ENCODE results near the gene HUNK. TPM values are rescaled to one million over a fixed set of nuclear protein-coding genes. Genes with fewer than 3 reads are reported as not detected.

HUNK gene
- total RNA-seq, 1 donor = under 0.01 TPM

DNA sequence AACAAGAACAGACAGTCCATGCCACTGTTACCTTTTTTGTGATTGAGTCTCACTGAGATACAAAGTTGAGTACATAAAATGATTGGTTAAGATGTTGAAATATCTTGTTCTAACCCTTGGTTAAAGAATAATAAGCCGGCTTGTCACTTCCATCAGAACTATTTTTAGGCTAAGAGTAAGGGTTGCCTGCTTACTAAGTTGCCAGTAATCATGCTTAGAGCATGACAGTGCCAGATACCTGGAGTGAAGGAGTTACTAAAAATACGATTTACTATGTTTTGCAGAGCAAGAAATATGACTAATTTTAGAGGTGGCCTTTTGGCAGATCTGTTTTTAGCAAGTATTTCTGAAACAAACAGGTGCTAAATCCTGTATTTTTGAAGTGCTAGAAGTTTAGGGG lies 6.0 kb downstream of the HUNK start:
- Histone ChIP-seq H3K4me2 (ENCODE audit: insufficient read depth, low read length) (no peak overlapping the region), H3K36me3 (ENCODE audit: insufficient read depth, low read length) (no peaks in the 10 kb centered on the region), H3K79me2 (ENCODE audit: insufficient read depth, low read length) (no peaks in the 10 kb centered on the region), H3K9me3 (ENCODE audit: low read depth, low read length) (no peaks in the 10 kb centered on the region), H3K4me1 (ENCODE audit: insufficient read depth, low read length) (no peaks in the 10 kb centered on the region), H3K27ac (ENCODE audit: low read depth, low read length) (no peak overlapping the region), H4K20me1 (ENCODE audit: insufficient read depth, low read length) (no peaks in the 10 kb centered on the region), H2AFZ (ENCODE audit: low read length) (no peak overlapping the region), H3K27me3 (ENCODE audit: insufficient read depth, low read length) (peaks cover 17% of the 10 kb centered on the region), H3K4me3 (ENCODE audit: insufficient read depth, low read length) (no peak overlapping the region)
- no peak for DNase-seq (ENCODE audit: insufficient read length, low spot score, missing footprints)
- TF ChIP-seq, protein P1, sequence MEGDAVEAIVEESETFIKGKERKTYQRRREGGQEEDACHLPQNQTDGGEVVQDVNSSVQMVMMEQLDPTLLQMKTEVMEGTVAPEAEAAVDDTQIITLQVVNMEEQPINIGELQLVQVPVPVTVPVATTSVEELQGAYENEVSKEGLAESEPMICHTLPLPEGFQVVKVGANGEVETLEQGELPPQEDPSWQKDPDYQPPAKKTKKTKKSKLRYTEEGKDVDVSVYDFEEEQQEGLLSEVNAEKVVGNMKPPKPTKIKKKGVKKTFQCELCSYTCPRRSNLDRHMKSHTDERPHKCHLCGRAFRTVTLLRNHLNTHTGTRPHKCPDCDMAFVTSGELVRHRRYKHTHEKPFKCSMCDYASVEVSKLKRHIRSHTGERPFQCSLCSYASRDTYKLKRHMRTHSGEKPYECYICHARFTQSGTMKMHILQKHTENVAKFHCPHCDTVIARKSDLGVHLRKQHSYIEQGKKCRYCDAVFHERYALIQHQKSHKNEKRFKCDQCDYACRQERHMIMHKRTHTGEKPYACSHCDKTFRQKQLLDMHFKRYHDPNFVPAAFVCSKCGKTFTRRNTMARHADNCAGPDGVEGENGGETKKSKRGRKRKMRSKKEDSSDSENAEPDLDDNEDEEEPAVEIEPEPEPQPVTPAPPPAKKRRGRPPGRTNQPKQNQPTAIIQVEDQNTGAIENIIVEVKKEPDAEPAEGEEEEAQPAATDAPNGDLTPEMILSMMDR (IDR thresholded peaks at IDR 0.05; ENCODE audit: extremely low read depth, low read depth, low read length) = no peak

DNA sequence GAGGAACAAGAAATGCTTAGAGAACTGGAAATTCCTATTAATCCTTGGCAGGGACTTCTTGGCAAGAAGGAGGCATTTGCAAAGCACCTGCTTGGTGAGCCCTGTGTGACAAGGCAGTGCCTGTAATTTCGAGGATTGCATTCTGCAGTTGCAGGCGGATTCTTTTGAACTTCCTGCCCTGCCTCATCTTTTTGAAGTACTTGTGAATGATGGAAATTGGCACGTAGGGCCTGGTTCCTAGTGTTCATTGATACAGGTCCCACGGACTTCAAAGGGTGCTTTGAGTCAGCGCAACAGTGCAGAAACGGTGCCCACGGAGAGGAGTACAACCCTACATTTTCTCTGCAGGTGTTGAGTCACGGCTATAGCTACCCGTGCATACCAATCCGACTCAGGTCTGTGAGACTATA lies 6.4 kb downstream of the HUNK start:
- Histone ChIP-seq H3K27me3 (ENCODE audit: insufficient read depth, low read length) (peaks cover 16% of the 10 kb centered on the region), H2AFZ (ENCODE audit: low read length) (no peak overlapping the region), H3K79me2 (ENCODE audit: insufficient read depth, low read length) (no peaks in the 10 kb centered on the region), H3K36me3 (ENCODE audit: insufficient read depth, low read length) (no peaks in the 10 kb centered on the region), H3K4me3 (ENCODE audit: insufficient read depth, low read length) (no peak overlapping the region), H3K27ac (ENCODE audit: low read depth, low read length) (no peak overlapping the region), H3K4me1 (ENCODE audit: insufficient read depth, low read length) (no peaks in the 10 kb centered on the region), H3K9me3 (ENCODE audit: low read depth, low read length) (no peaks in the 10 kb centered on the region), H3K4me2 (ENCODE audit: insufficient read depth, low read length) (no peak overlapping the region), H4K20me1 (ENCODE audit: insufficient read depth, low read length) (no peaks in the 10 kb centered on the region)
- no peak for DNase-seq (ENCODE audit: insufficient read length, low spot score, missing footprints)
- TF ChIP-seq, protein P1 (IDR thresholded peaks at IDR 0.05; ENCODE audit: extremely low read depth, low read depth, low read length) = no peak

DNA sequence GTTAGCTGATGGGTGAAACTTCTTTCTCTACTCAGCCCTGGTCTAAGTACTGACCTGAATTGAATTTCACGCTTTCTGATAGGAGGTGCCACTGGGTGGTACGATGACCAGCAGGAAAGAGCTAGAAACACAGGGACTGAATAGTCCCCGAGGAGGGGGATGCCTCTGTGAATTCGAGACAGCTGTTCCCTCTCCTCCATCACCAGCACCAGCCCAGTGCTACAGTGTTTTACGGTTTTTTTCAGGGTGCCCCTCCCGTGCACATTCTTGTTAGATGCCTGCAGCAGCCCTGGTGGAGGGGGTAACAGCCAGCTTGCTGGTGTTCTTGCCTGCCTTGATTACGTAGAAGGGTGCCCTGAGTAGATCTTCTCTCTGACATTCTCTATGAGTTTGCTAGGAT lies 7.1 kb downstream of the HUNK start:
- Histone ChIP-seq H2AFZ (ENCODE audit: low read length) (no peak overlapping the region), H3K36me3 (ENCODE audit: insufficient read depth, low read length) (no peaks in the 10 kb centered on the region), H4K20me1 (ENCODE audit: insufficient read depth, low read length) (no peaks in the 10 kb centered on the region), H3K27me3 (ENCODE audit: insufficient read depth, low read length) (peaks cover 10% of the 10 kb centered on the region), H3K4me1 (ENCODE audit: insufficient read depth, low read length) (no peaks in the 10 kb centered on the region), H3K4me3 (ENCODE audit: insufficient read depth, low read length) (no peak overlapping the region), H3K27ac (ENCODE audit: low read depth, low read length) (no peak overlapping the region), H3K9me3 (ENCODE audit: low read depth, low read length) (no peaks in the 10 kb centered on the region), H3K4me2 (ENCODE audit: insufficient read depth, low read length) (no peak overlapping the region), H3K79me2 (ENCODE audit: insufficient read depth, low read length) (no peaks in the 10 kb centered on the region)
- DNase-seq (ENCODE audit: insufficient read length, low spot score, missing footprints) = no peak
- TF ChIP-seq, protein P1 (IDR thresholded peaks at IDR 0.05; ENCODE audit: extremely low read depth, low read depth, low read length) = no peak

DNA sequence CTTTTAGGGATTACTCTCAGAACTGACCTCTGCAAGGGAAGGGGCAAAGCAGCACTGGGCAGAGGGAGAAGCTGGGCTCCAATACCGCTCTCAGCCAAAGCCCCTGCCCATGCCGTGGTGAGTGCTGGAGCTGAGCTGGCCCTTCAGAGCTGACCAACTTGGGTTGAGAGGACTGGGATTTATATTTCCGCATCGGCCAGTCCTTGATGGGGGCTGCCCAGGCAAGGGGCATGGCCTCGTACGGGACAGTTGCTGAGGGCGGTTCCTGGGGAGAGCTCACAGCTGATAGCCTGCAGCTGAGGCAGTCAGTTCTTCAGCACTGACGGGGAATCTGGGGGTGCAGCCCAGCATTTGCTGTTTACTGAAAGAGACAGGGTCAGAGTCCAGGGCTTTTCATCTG lies 8.0 kb downstream of the HUNK start:
- H3K27ac ChIP-seq (ENCODE audit: low read depth, low read length) = no peak overlapping the region
- TF ChIP-seq, protein P1 (IDR thresholded peaks at IDR 0.05; ENCODE audit: extremely low read depth, low read depth, low read length) = no peak
- H3K9me3 ChIP-seq (ENCODE audit: low read depth, low read length) = no peaks in the 10 kb centered on the region
- H3K27me3 ChIP-seq (ENCODE audit: insufficient read depth, low read length) = peaks cover 3% of the 10 kb centered on the region
- no peaks in the 10 kb centered on the region for H3K4me1 ChIP-seq (ENCODE audit: insufficient read depth, low read length)
- no peak overlapping the region for H2AFZ ChIP-seq (ENCODE audit: low read length)
- no peaks in the 10 kb centered on the region for H3K79me2 ChIP-seq (ENCODE audit: insufficient read depth, low read length)
- H3K4me2 ChIP-seq (ENCODE audit: insufficient read depth, low read length) = no peak overlapping the region
- no peaks in the 10 kb centered on the region for H3K36me3 ChIP-seq (ENCODE audit: insufficient read depth, low read length)
- H4K20me1 ChIP-seq (ENCODE audit: insufficient read depth, low read length) = no peaks in the 10 kb centered on the region
- H3K4me3 ChIP-seq (ENCODE audit: insufficient read depth, low read length) = no peak overlapping the region
- no peak for DNase-seq (ENCODE audit: insufficient read length, low spot score, missing footprints)
